ENCODE data around the gene GPC1. TPM values are rescaled to one million over a fixed set of nuclear protein-coding genes. Genes with fewer than 3 reads are reported as not detected.
A peak's percentile ranks its signal among the peaks of the same experiment; 100 is the strongest.

The GPC1 gene
- total RNA-seq, 1 donor from 2014 or later = 8.3 TPM

DNA sequence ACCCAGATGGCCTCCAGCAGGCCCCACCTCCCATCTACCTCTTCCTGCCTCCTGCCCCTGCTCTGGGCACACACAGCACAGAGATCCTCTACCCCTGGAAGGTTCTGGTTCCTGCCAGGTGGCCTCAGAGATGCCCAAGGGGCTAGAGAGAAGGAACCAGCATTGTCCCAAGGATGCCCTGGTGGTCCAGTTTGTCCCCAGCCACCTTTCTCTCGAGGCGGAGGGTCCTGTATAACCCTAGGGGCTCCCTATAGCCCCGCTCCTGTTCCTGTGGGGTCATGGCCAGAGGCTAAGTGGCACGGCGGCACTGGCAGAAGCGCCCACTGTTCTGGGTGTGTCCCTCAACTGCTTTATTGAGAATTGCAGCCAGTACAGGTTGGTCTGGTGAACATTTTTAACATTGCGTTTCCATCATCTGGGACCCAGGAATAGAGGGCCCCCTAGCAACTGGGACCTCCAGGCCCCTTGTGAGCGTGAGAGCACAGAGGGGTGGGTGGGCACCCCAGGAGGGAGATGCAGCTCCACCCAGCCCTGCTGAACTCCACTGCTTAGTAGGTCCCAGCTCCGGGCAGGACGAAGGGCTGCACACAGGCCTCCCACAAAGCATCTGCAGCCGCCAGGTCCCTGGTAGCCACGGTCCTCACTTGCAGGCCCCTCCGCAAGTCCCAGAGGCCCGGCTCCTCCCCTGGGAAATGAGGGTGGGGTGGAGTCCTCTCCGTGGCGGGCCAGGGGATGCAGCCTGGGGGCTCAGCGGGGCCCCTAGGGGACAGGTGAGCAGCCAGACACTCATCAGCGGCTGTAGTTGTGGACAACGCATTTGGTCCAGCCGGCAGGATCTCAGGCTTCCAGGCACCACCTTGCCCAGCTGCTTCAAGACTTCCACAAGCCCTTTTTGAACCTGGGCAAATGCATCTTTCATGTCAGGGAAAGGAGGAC, 33.1 kb downstream of the GPC1 start:
- DNase-seq = no peak

DNA sequence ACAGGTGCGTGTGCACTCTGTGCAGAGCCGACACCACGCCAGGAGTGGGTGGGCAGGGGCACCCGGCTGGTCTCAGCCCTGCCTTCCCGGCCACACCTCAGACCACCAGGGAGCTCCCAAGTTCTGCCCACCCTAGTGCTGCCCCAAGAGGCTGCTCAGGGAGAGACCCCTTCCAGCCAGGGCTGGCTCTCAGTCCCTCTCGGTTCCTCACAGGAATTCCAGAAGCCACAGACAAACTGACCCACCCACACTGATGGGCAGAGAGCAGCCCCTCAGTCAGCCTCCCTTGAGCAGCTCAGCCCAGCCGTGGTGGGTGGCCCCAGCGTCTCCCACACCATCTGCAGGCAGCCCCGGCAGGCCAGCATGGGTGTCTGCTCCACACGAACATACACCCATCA, 33.8 kb downstream of the GPC1 start:
- DNase-seq = no peak

DNA sequence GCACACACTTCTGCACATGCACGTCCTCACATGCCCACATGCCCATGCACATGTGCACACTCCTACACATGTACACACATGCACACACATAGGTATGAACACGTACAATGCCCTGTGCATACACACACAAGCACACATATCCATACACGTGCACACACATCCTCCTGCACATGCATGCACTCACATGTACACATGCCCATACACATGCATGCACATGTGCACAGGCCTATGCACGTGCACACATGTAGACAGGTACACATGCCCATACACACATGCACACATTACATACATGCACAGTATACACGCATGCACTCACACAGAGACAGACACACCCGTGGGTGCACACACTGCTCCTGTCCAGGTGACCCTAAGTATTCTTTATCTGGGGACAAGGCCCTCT, 34.3 kb downstream of the GPC1 start:
- DNase-seq = no peak

DNA sequence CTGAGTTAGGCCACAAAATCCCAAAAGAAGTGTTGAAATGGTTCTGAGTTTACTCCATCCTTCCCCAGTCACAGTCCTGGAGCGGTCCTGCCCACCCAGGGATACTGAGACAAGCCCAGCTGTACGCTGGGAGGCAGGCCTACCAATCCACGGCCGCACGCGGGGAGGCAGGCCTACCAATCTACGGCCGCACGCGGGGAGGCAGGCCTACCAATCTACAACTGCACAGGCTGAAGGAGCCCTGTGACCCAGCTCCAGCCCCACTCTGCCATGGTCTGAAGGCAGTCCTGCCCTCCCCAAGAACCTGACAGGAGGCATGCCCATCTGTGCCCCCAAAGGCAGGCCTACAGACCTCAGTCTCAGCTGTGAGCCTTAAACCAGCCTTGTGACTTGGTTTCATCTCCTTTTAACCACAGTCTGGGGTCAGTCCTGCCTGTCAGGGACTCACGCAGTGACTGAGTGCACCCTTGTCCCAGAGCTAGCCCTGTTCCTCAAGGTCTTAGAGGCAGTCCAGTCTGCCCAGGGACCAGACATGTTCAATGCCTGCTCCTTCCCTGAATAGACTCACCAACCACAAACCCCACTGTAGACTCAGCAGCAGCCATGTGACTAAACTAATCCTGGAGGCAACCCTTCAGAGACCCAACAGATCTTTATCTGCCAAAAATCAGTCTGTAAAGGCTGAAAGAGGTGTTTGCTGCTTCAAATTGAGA, 36.8 kb downstream of the GPC1 start:
- DNase-seq = no peak

DNA sequence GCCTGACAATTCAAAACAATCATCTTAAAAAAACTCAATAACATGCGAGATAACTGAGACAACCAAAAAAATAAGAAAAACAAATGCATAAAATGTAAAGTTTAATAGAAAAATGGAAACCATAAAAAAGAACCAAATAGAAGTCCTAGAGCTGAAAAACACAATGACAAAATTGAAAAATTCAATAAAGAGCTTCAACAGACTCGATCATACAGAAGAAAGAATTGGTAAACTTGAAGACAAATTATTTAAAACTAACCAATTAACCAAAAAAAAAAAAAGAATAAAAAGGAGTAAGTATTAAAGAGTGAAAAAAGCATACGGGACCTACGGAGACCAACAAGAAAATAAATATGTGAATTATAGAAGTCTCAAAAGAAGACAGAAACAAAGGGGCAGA, 37.7 kb downstream of the GPC1 start:
- no peak for DNase-seq

DNA sequence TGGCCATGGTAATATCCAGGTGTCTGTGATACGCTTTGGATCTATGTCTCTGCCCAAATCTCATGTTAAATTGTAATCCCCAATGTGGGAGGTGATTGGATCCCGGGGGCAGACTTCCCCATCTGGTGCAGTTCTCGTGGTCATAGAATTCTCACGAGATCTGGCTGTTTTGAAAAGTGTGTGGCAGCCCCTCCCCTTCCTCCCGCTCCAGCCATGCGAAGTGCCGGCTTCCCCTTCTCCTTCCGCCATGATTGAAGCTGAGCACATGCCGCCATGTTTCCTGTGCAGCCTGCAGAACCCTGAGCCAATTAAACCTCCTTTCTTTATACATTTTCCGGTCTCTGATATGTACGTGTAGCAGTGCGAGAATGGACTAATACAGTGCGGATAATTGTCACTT, 42.5 kb downstream of the GPC1 start:
- no peak for DNase-seq

DNA sequence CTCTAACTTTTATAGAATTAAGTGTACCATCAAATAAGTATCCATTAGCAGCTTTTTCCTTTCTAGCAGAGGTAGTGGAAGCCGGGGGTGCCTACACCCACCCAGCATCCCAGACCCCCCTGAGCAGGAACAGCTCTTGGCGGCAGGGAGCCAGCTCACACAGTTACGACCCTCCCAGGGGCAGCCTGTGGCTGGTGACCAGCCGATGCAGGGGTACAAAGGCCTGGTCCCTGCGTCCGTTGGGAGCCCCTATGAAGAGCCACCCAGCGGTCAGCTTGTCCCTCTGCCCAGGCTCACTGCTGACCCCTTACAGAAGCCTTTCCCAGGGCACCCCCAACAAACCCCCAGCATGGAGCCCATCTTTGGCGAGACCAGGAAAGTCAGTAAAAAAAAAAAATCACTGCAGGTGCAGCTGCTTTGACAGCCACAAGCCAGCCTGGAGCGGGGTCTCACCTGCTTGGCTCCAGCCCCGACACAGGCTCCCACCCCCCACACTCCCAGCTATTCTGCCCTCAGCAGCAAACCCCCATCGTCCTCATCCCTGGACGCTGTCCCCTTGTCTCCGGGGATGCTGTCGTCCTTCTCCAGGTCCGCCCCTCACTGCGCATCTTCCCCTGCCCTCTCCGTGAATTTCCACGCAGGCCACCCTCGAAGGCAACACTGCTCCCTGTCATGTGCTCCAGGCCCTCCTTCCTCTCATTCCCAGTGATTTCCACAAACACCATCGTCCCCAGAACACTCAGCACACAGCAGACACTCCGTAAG, 43.1 kb downstream of the GPC1 start:
- no peak for DNase-seq

DNA sequence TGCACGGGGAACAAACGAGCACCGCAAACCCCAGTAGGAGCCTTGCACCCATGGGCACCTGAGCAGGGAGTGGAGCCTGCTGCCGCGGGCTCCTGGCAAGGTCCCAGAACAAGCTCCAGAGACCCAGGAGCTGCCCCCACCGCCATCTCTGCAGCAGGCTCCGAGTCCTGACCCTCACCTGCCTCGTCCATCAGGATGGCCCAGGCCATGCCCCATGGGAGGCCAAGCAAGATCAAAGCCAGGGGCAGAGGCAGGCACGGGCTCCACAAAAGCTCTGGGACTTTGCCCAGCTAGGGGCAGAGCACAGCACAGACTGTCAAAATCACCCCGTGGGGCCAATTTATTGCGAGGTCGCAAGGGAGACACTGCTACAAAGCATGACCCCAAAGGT, 43.6 kb downstream of the GPC1 start:
- no peak for DNase-seq

DNA sequence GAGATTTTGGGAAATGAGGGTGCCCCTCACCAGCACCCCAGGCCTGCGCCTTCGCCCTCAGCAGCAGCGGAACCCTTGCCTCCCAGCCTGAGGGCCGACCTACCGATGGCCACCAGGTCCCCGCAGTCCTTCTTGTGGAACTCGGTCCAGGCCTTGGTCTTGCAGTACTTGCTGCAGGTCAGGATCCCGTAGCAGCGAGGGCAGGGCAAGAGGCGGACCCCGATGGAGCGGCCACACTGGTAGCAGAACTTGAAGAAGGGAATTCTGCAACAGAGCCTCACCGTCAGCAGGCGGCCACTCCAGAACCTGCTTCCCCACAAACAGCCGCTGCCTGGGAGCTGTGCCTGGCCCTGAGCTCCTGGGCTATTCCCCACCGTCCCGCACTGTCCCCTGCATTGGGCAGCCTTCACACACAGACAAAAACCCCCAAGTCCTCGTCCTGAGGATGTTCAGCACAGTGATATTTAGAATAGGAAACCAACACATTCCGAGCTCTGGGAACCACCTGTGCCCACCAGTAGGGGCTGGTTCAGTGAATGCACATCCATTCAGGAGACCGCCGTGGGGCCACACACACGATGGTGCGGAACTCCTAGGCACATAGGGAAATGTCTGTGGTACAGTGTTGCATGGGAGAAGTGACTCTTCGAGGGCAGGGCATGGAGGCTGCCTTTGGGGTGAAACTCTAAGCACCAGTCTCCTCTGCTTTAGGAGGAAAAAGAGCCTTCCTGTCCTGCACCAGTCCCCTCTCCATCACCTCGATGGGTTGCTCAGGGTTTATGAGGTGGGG, 45.6 kb downstream of the GPC1 start:
- DNase-seq = no peak

DNA sequence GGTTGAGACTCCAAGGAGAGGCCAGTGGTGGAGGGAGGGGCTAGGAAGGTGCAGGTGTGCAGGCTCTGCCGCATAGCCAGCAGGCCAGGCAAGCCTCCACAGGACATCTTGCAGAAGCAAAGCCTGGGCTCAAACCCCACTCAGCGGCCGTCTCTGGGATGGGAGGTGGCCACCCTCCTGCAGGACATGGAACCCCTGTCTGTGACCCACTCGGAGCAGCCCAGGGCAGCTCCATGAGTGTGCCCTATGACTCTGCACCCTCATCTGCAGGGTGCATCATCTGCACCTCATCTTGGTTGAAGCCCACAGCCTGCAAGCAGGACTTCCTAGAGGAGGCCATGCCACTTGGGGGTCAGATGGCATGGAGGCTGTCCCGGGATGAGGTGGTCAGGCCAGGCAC, 46.3 kb downstream of the GPC1 start:
- DNase-seq = no peak

DNA sequence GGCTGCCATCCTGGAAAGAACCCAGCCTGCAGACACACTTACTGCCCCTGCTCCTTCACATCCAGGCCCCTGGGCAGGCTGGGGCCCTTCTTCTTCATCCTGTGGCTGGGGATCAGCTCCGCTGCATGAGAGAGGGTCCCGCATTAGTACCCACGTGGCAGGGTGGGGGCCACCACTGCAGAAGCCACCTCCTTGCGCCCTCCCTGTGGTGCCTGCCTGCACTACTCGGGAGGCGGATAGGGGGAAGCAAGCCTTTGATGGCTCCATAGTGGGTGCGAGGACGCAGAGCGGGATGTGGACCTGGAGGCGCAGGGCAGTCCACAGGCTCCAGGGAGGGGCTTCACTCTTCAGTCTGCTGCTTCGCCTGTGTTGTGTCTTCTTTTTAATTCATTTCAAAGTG, 46.7 kb downstream of the GPC1 start:
- DNase-seq = no peak

DNA sequence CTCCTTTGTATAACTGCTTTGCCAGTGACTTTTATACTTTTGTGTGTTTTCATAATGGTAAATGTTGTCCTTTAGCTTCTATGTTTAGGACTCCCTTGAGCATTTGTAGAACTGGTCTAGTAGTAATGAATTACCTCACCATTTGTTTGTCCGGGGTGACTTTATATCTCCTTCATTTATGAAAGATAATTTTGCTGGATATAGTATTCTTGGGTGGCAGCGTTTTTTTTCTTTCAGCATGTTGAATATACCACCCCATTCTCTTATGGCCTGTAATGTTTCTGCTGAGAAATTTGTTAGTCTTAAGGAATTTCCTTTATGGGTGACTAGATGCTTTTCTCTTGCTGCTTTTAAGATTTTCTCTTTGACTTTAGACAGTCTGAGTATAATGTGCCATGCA, 56.0 kb downstream of the GPC1 start:
- DNase-seq = no peak

DNA sequence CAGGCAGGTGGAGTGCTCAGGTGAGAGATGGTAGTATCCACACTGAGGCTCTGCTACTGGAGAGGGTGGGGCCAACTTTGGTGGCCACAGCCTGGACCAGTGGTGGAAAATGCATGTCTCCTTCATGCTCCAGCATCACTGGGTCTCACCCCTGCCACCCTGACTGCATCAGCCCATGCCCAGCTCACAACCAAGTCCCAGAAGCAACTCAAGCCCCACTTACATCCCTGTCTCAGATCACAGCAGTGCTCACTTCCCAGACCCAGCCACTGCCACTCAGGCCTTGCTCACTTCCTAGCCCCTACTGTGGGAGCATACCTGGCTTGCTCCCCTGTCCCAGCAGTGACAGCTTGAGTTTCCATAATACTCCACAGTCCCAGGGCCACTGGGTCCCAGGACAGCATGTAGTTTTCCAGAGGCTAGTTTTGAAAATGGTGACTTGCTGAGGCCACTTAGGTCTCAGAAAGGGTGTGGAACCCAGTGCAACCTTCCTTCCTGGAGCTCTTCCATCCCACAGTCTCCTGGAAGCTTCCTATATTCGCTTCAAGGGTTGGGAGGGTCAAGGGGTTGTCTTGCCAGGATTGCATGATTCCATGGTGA, 58.8 kb downstream of the GPC1 start:
- no peak for DNase-seq

DNA sequence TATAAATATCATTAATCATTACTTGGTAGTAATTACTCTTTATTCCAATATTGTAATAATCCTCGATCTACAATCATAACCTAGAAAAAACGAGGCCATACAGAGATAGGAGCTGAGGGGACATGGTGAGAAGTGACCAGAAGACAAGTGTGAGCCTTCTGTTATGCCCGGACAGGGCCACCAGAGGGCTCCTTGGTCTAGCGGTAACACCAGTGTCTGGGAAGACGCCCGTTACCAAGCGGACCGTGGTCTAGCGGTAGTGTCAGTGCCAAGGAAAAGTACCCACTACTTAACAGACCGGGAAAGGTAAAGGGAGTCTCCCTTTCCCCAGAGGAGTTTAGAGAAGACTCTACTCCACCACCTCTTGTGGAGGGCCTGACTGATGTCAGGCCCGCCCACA, 59.5 kb downstream of the GPC1 start:
- peak; percentile 30 for DNase-seq

DNA sequence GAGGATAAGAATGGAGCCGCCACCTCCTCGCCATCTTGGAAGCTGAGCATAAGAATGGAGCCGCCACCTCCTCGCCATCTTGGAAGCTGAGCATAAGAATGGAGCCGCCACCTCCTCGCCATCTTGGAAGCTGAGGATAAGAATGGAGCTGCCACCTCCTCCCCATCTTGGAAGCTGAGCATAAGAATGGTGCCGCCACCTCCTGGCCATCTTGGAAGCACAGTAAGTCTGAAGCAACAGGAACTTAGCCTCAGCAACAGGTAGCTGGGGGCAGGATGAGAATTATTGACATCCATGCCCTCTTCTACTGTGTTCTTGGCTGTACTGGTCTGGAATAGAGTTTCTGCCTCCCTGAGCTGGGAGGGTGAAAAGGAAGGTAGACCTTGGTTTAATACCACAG, 61.6 kb downstream of the GPC1 start:
- peak; percentile 60 for DNase-seq

DNA sequence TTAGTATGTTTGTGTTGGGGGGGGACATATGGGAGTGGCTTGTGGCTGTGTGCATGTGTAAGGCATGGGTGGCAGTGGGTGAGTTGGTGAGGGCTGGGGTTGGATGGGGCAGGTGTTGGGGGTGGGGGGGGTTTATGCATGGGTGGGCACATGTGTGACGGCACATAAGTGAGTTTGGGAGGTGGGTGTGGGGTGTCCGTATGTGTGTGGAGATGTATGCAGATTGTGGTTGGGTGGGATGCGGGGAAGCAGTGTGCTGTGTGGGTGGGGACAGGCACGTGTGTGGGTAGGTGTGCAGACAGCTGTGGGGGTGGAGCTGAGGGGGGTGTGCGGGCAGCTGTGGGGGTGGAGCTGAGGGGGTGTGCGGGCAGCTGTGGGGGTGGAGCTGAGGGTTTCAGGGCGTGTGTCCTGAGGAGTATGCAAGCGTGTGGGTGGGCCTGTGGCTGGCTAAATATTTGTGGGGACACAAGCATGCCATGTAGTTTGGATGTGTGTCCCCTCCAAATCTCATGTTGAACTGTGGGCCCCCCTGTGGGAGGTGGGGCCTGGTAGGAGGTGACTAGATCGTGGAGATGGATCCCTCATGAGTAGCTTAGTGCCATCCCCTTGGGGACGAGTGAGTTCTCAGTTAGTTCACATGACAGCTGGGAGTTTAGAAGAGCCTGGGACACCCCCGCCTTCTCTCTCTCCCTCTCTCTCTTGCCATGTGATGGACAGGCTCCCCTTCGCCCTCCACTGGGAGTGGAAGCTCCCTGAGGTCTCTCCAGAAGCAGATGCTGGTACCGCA, 62.9 kb downstream of the GPC1 start:
- no peak for DNase-seq

DNA sequence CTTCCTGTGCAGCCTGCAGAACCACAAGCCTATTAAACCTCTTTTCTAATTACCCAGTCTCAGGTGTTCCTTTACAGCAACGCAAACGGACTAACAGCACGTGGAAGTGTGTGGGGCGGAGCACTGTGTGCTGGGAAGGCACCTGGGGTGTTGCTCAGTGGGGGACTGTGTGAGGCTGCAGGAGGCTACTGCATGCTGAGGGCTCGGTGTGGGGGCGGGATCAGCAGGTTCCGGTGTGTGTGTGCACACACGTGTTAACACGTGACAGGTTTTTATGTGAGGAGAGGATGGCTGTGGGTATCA, 63.4 kb downstream of the GPC1 start:
- no peak for DNase-seq

DNA sequence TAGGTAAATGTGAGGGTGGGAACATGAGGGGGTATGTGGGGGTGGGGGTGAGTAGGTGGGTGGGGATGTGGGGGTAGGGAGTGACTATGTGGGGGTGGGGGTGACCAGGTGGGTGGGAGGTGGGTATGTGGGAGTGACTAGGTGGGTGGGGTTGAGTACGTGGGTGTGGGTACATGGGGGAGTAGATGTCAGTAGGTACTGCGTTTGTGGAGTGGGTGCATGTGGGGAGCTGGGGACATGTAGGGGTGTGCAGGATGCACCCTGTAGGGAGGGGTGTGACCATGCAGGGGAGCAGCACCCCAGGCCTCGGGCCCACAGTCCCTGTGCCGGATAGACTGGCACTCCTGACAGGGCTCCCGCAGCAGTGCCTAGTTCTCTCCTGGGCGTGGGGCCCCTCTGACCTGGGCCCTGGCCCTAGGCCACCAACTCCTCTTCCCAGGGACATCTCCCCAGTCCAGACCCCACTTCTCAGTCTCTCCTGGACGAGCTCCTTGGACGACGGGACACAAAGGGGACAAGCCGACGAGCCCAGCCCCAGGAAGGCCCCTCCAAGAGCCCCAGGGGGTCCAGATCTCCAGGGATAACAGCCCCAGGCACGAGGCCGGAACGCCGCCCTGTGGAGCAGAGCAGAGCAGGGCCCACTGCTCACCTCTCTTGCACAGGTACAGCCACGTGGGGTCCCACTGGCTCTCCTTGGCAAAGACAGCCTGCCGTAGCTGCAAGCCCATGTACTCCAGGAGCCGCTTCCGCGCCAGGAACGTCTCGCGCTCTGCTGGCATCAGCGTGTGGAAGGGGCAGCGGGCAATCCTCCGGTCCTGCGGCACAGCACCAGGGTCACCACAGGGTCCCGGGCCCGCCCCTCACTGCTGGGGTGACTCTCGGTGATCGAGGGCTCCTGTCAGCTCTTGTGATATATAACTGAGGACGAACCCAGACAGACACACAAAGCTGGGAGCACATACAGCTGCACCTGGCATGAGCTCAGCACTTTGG, 64.1 kb downstream of the GPC1 start:
- DNase-seq = no peak

DNA sequence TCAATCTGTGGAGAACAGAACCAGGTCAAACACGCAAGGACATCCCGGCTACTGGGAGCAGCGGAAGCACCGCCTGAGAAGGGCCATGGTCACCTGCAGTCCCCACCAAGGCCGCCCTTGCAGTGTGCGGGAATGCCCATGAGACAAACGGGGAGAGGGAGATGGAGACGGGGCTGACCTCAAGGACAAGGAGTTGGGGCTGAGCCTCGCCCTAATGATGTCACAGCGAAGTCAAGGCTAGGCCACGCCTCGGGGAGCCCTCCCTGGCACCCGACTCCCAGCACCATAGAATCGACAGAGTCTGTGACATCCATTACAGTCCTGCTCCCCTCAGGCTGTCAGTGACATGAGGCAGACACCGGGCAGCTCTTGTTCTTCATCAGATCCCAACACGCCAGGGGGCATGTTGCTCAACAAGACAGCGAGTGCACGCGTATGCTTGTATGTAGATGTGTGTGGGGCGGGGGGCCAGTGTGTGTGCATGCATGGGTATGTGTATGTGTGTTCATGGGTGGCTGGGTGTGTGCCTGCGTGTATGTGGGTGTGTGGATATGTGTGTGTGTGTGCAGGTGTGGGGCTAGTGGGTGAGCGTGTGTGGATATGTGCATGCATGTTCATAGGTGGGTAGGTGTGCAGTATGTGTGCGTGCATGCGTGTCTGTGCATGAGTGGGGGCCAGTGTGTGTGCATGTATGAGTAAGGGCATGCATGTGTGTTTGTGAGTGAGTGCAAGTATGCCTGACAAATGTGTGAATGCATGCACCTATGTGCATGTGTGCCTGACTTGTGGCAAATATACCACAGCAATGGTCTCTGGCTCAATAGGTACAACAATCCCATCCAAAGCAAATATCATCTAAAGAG, 65.3 kb downstream of the GPC1 start:
- DNase-seq = no peak

Data from dermis blood vessel endothelial cell (primary cell).